ENCODE measurements around the gene B9D1.

DNA sequence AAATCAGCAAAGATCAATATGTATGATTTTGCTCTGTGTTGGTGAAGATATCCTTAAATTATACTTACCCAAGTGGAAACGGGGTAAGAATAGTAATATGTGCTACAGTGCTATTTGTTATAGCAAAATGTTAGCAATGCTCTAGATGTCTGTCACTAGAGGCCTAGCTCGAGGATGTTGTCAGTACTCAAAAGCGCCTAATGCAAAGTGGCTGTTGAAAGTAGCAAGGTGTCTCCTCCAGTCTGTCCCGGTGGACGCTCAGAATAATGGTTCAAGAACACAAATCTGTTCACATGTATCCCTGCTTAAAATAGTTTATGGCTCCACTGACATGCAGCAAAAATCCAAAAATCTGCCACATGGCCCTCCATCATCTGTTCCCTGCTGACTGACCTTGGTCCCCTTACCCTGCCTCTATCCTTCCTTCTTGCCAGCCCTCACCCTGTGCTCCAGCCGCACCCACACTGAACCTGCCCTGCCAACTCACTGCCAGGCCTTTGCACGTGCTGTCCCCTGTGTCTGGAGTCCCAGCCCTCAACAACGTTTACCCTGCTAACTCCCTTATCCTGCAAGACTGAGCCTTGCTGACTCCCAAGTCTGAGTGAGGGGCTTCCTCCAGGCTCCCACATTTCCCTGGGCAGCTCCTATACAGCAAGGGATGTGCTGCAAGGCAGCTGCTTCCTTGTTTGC is 38.9 kb upstream of the B9D1 start:
- TF ChIP-seq, protein P1, sequence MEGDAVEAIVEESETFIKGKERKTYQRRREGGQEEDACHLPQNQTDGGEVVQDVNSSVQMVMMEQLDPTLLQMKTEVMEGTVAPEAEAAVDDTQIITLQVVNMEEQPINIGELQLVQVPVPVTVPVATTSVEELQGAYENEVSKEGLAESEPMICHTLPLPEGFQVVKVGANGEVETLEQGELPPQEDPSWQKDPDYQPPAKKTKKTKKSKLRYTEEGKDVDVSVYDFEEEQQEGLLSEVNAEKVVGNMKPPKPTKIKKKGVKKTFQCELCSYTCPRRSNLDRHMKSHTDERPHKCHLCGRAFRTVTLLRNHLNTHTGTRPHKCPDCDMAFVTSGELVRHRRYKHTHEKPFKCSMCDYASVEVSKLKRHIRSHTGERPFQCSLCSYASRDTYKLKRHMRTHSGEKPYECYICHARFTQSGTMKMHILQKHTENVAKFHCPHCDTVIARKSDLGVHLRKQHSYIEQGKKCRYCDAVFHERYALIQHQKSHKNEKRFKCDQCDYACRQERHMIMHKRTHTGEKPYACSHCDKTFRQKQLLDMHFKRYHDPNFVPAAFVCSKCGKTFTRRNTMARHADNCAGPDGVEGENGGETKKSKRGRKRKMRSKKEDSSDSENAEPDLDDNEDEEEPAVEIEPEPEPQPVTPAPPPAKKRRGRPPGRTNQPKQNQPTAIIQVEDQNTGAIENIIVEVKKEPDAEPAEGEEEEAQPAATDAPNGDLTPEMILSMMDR (IDR thresholded peaks at IDR 0.05), result no peak
- TF ChIP-seq POLR2A (IDR thresholded peaks at IDR 0.05), result no peak

All from heart left ventricle (tissue), 13 donors.